NB4 (cell line): ENCODE measurements around the gene MYLIP.
A peak's percentile ranks its signal among the peaks of the same experiment; 100 is the strongest.

Experiments used
- DNase-seq: peaks from one replicate; pipeline ENCODE4 v3.0.0; 2010; ENCODE audit warnings: low read depth
- H3K4me3 ChIP-seq: one replicate; pipeline ENCODE4 v1.5.1; 2011; ENCODE audit warnings: mild to moderate bottlenecking, low read depth, low read length, moderate library complexity
- CTCF ChIP-seq: IDR thresholded peaks from one replicate; pipeline ENCODE4 v1.5.1; 2012; ENCODE audit warnings: low read depth, low read length
- MAX ChIP-seq: IDR thresholded peaks from 2 replicates; pipeline ENCODE4 v1.6.1; 2011; ENCODE audit warnings: low read depth, low read length
- MYC ChIP-seq: IDR thresholded peaks from 2 replicates; pipeline ENCODE4 v1.6.1; 2011; ENCODE audit warnings: low read depth, low read length
- POLR2A ChIP-seq: IDR thresholded peaks from 2 replicates; pipeline ENCODE4 v1.6.1; 2011; ENCODE audit warnings: mild to moderate bottlenecking; ENCODE audit not compliant: insufficient read length; ENCODE audit errors: extremely low read depth

The MYLIP gene

GRCh38 chr6:16153211-16153820 lies 24.4 kb downstream of the MYLIP start:
- TF ChIP-seq CTCF: no peak
- no peak for TF ChIP-seq POLR2A
- no peak for TF ChIP-seq MYC
- DNase-seq: no peak
- H3K4me3 ChIP-seq: no peak overlapping the region

- TF ChIP-seq CTCF (no peak), MAX (no peak), POLR2A (no peak), MYC (no peak)
- no peak overlapping the region for H3K4me3 ChIP-seq
- no peak for DNase-seq
Measured at GRCh38 chr6:16154904-16155303, 26.0 kb downstream of the MYLIP start.

GRCh38 chr6:16157492-16157891 lies 28.6 kb downstream of the MYLIP start:
- DNase-seq: no peak
- no peak overlapping the region for H3K4me3 ChIP-seq

GRCh38 chr6:16157909-16158308 lies 29.0 kb downstream of the MYLIP start:
- TF ChIP-seq MAX: peak; percentile 15; the same call in 1 of the 2 replicates
- no peak for TF ChIP-seq CTCF
- H3K4me3 ChIP-seq: no peak overlapping the region
- DNase-seq: no peak

More at GRCh38 chr6:16157492-16157891, 28.6 kb downstream of the MYLIP start:
- no peak for TF ChIP-seq CTCF
- TF ChIP-seq MYC: no peak
- no peak for TF ChIP-seq POLR2A
- no peak for TF ChIP-seq MAX

GRCh38 chr6:16158943-16159557 lies 30.2 kb downstream of the MYLIP start:
- no peak for DNase-seq
- no peak for TF ChIP-seq MAX
- TF ChIP-seq CTCF: no peak
- no peak for TF ChIP-seq MYC
- no peak for TF ChIP-seq POLR2A
- H3K4me3 ChIP-seq: no peak overlapping the region

- no peak overlapping the region for H3K4me3 ChIP-seq
- no peak for DNase-seq
- TF ChIP-seq CTCF (no peak), MAX (no peak), MYC (no peak), POLR2A (no peak)
Measured at GRCh38 chr6:16160794-16161193, 31.9 kb downstream of the MYLIP start.
